ENCODE measurements around the gene LATS2. TPM values are rescaled to one million over a fixed set of nuclear protein-coding genes. Genes with fewer than 3 reads are reported as not detected.

The LATS2 gene
- total and polyA plus RNA-seq, 7 experiments from 2014 or later: 1.3 to 11.9 (median 2.3) TPM; not detected in 2

- Histone ChIP-seq H3K36me3 (ENCODE audit: control insufficient read depth in 2 of 3, insufficient read depth in 3 of 3, low read length in 3 of 3) (no peaks in the 10 kb centered on the region), H3K27me3 (ENCODE audit: control insufficient read depth in 2 of 2, insufficient read depth in 2 of 2, low read length in 2 of 2) (peaks cover 0 to 2% of the 10 kb centered on the region in 2 donors), H3K27ac (ENCODE audit: low read depth, low read length) (no peak overlapping the region), H3K4me3 (ENCODE audit: low read length) (no peak overlapping the region), H3K4me1 (ENCODE audit: control insufficient read depth in 2 of 2, insufficient read depth in 2 of 2, low read length in 2 of 2) (no peaks in the 10 kb centered on the region), H3K9me3 (ENCODE audit: control insufficient read depth in 2 of 3, low read length in 3 of 3) (no peaks in the 10 kb centered on the region)
- peaks cover 1 to 23% (median 6%) of the 10 kb centered on the region in 5 donors for H3K27me3 Mint-ChIP-seq
- ATAC-seq: no peak
- no peak overlapping the region for H3K4me3 Mint-ChIP-seq
- DNase-seq: no peak
- H3K4me1 Mint-ChIP-seq: peaks cover 0 to 8% (median 0%) of the 10 kb centered on the region in 7 donors
- peaks cover 0 to 2% (median 0%) of the 10 kb centered on the region in 11 donors for H3K9me3 Mint-ChIP-seq
- intact Hi-C loops (cut with micrococcal nuclease): no loop called here
- ChIA-PET CTCF (no interaction called here), POLR2A (interaction anchor here (0.9 kb wide), 1 partner anchor 9 kb away, joined by 4 read pairs; no protein-coding TSS in a partner anchor)
- H3K27ac Mint-ChIP-seq: no peak overlapping the region
- H3K36me3 Mint-ChIP-seq: no peaks in the 10 kb centered on the region
Measured at GRCh38 chr13:21067848-21068247, 6.5 kb upstream of the LATS2 start.

GRCh38 chr13:21066946-21067345 is 5.6 kb upstream of the LATS2 start:
- POLR2A ChIA-PET: no interaction called here
- H3K27me3 ChIP-seq (ENCODE audit: control insufficient read depth in 2 of 2, insufficient read depth in 2 of 2, low read length in 2 of 2): peaks cover 0 to 6% of the 10 kb centered on the region in 2 donors
- H3K4me3 ChIP-seq (ENCODE audit: low read length): no peak overlapping the region
- H3K9me3 ChIP-seq (ENCODE audit: control insufficient read depth in 2 of 3, low read length in 3 of 3): no peaks in the 10 kb centered on the region
- Mint-ChIP-seq H3K27me3 (peaks cover 7 to 32% (median 12%) of the 10 kb centered on the region in 5 donors), H3K4me3 (no peak overlapping the region), H3K4me1 (peaks cover 0 to 6% (median 0%) of the 10 kb centered on the region in 7 donors), H3K27ac (no peak overlapping the region), H3K9me3 (peaks cover 0 to 2% (median 0%) of the 10 kb centered on the region in 11 donors), H3K36me3 (no peaks in the 10 kb centered on the region)
- ATAC-seq: no peak
- no peaks in the 10 kb centered on the region for H3K36me3 ChIP-seq (ENCODE audit: control insufficient read depth in 2 of 3, insufficient read depth in 3 of 3, low read length in 3 of 3)
- H3K27ac ChIP-seq (ENCODE audit: low read depth, low read length): no peak overlapping the region
- no peak for DNase-seq
- CTCF ChIA-PET: no interaction called here
- no peaks in the 10 kb centered on the region for H3K4me1 ChIP-seq (ENCODE audit: control insufficient read depth in 2 of 2, insufficient read depth in 2 of 2, low read length in 2 of 2)
- intact Hi-C loops (cut with micrococcal nuclease): no loop called here

GRCh38 chr13:21065686-21066085 is 4.3 kb upstream of the LATS2 start:
- H3K9me3 ChIP-seq (ENCODE audit: control insufficient read depth in 2 of 3, low read length in 3 of 3): no peaks in the 10 kb centered on the region
- H3K4me3 Mint-ChIP-seq: no peak overlapping the region
- H3K9me3 Mint-ChIP-seq: peaks cover 0 to 2% (median 0%) of the 10 kb centered on the region in 11 donors
- POLR2A ChIA-PET: no interaction called here
- no peaks in the 10 kb centered on the region for H3K36me3 ChIP-seq (ENCODE audit: control insufficient read depth in 2 of 3, insufficient read depth in 3 of 3, low read length in 3 of 3)
- no peak for DNase-seq
- ATAC-seq: no peak
- H3K27me3 Mint-ChIP-seq: peaks cover 13 to 39% (median 17%) of the 10 kb centered on the region in 5 donors
- CTCF ChIA-PET: no interaction called here
- peaks cover 0 to 5% (median 0%) of the 10 kb centered on the region in 5 donors for H3K36me3 Mint-ChIP-seq
- no peaks in the 10 kb centered on the region for H3K4me1 ChIP-seq (ENCODE audit: control insufficient read depth in 2 of 2, insufficient read depth in 2 of 2, low read length in 2 of 2)
- intact Hi-C loops (cut with micrococcal nuclease): no loop called here
- no peak overlapping the region for H3K4me3 ChIP-seq (ENCODE audit: low read length)
- H3K27ac ChIP-seq (ENCODE audit: low read depth, low read length): no peak overlapping the region
- H3K27me3 ChIP-seq (ENCODE audit: control insufficient read depth in 2 of 2, insufficient read depth in 2 of 2, low read length in 2 of 2): peaks cover 0 to 6% of the 10 kb centered on the region in 2 donors
- H3K27ac Mint-ChIP-seq: no peak overlapping the region
- peaks cover 3 to 5% (median 5%) of the 10 kb centered on the region in 7 donors for H3K4me1 Mint-ChIP-seq

- Histone ChIP-seq H3K4me1 (ENCODE audit: control insufficient read depth in 2 of 2, insufficient read depth in 2 of 2, low read length in 2 of 2) (no peaks in the 10 kb centered on the region), H3K27ac (ENCODE audit: low read depth, low read length) (no peak overlapping the region), H3K27me3 (ENCODE audit: control insufficient read depth in 2 of 2, insufficient read depth in 2 of 2, low read length in 2 of 2) (peaks cover 0 to 6% of the 10 kb centered on the region in 2 donors), H3K4me3 (ENCODE audit: low read length) (no peak overlapping the region), H3K36me3 (ENCODE audit: control insufficient read depth in 2 of 3, insufficient read depth in 3 of 3, low read length in 3 of 3) (no peaks in the 10 kb centered on the region), H3K9me3 (ENCODE audit: control insufficient read depth in 2 of 3, low read length in 3 of 3) (no peaks in the 10 kb centered on the region)
- Mint-ChIP-seq H3K4me3 (peak overlapping the region in 5 of 10 donors; percentile 1 to 78 (median 30)), H3K36me3 (peaks cover 0 to 5% (median 0%) of the 10 kb centered on the region in 5 donors), H3K4me1 (peaks cover 3 to 7% (median 5%) of the 10 kb centered on the region in 7 donors), H3K27me3 (peaks cover 14 to 58% (median 22%) of the 10 kb centered on the region in 5 donors), H3K27ac (no peak overlapping the region), H3K9me3 (peaks cover 0 to 2% (median 0%) of the 10 kb centered on the region in 11 donors)
- CTCF ChIA-PET: no interaction called here
- DNase-seq (no peak), ATAC-seq (no peak)
- POLR2A ChIA-PET: interaction anchor here (1.0 kb wide), 1 partner anchor 81 kb away, joined by 4 read pairs; no protein-coding TSS in a partner anchor
- intact Hi-C loops (cut with micrococcal nuclease): no loop called here
Measured at GRCh38 chr13:21063031-21063430, 1.6 kb upstream of the LATS2 start.

- peaks cover 0 to 5% (median 0%) of the 10 kb centered on the region in 5 donors for H3K36me3 Mint-ChIP-seq
- ChIA-PET CTCF (no interaction called here), POLR2A (interaction anchor here (0.6 kb wide), 1 partner anchor 84 kb away, joined by 3 read pairs; no protein-coding TSS in a partner anchor)
- intact Hi-C loops (cut with micrococcal nuclease): no loop called here
- Histone ChIP-seq H3K4me1 (ENCODE audit: control insufficient read depth in 2 of 2, insufficient read depth in 2 of 2, low read length in 2 of 2) (no peaks in the 10 kb centered on the region), H3K36me3 (ENCODE audit: control insufficient read depth in 2 of 3, insufficient read depth in 3 of 3, low read length in 3 of 3) (no peaks in the 10 kb centered on the region), H3K27ac (ENCODE audit: low read depth, low read length) (no peak overlapping the region), H3K27me3 (ENCODE audit: control insufficient read depth in 2 of 2, insufficient read depth in 2 of 2, low read length in 2 of 2) (peaks cover 0 to 6% of the 10 kb centered on the region in 2 donors), H3K4me3 (ENCODE audit: low read length) (no peak overlapping the region), H3K9me3 (ENCODE audit: control insufficient read depth in 2 of 3, low read length in 3 of 3) (no peaks in the 10 kb centered on the region)
- peaks cover 0 to 2% (median 0%) of the 10 kb centered on the region in 11 donors for H3K9me3 Mint-ChIP-seq
- peak overlapping the region; percentile 51 to 76 (median 66) for H3K4me3 Mint-ChIP-seq
- H3K27ac Mint-ChIP-seq: no peak overlapping the region
- ATAC-seq: peak; percentile 19
- H3K27me3 Mint-ChIP-seq: peaks cover 14 to 66% (median 27%) of the 10 kb centered on the region in 5 donors
- peaks cover 3 to 7% (median 5%) of the 10 kb centered on the region in 7 donors for H3K4me1 Mint-ChIP-seq
- DNase-seq: peak in 2 of 9 donors; percentile 23 to 28
Measured at GRCh38 chr13:21060338-21061028, 903 bp downstream of the LATS2 start.

DNA sequence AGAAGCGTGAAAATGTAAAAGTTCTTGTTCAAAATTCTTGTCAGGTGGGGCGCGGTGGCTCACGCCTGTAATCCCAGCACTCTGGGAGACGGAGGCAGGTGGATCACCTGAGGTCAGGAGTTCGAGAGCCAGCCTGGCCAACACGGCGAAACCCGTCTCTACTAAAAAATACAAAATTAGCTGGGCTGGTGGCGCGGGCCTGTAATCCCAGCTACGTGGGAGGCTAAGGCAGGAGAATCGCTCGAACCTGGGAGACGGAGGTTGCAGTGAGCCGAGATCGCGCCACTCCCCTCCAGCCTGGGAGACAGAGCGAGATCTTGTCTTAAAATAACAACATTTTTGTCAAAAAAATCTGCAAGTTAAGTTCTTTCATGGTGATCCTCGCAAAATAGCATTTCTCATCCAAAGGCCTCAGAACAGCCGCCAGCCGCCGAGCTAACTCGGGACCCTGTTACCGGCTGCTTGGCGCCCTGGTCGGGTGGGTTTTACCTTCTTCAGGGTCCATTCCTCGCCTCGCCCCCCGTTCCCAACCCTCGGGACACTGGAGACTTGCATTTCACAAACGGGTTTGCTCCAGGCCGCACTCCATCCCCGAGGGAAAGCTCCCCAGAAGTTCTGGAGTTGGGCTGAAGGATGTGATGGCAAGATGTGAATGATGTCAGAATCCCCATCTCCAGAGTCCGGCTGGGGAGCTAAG is 1.6 kb downstream of the LATS2 start:
- Mint-ChIP-seq H3K27ac (no peak overlapping the region), H3K36me3 (peaks cover 0 to 5% (median 0%) of the 10 kb centered on the region in 5 donors), H3K4me1 (peaks cover 3 to 7% (median 5%) of the 10 kb centered on the region in 7 donors), H3K9me3 (peaks cover 0 to 2% (median 0%) of the 10 kb centered on the region in 11 donors), H3K4me3 (peak overlapping the region; percentile 51 to 78 (median 66)), H3K27me3 (peaks cover 14 to 59% (median 27%) of the 10 kb centered on the region in 5 donors)
- ATAC-seq: no peak
- Histone ChIP-seq H3K4me1 (ENCODE audit: control insufficient read depth in 2 of 2, insufficient read depth in 2 of 2, low read length in 2 of 2) (no peaks in the 10 kb centered on the region), H3K36me3 (ENCODE audit: control insufficient read depth in 2 of 3, insufficient read depth in 3 of 3, low read length in 3 of 3) (no peaks in the 10 kb centered on the region), H3K27me3 (ENCODE audit: control insufficient read depth in 2 of 2, insufficient read depth in 2 of 2, low read length in 2 of 2) (peaks cover 0 to 6% of the 10 kb centered on the region in 2 donors), H3K27ac (ENCODE audit: low read depth, low read length) (no peak overlapping the region), H3K9me3 (ENCODE audit: control insufficient read depth in 2 of 3, low read length in 3 of 3) (no peaks in the 10 kb centered on the region), H3K4me3 (ENCODE audit: low read length) (no peak overlapping the region)
- ChIA-PET CTCF (no interaction called here), POLR2A (interaction anchor here (0.6 kb wide), 1 partner anchor 85 kb away, joined by 3 read pairs; no protein-coding TSS in a partner anchor)
- intact Hi-C loops (cut with micrococcal nuclease): no loop called here
- DNase-seq: no peak
